NCI-H1092 (cell line): ENCODE measurements around the gene USP48.
"Not testable (repeated sequence)": the region's sequence is repeated elsewhere in the genome, so short reads cannot be mapped to it uniquely, and the experiment has no call there.

Source experiments
- DNase-seq: peaks from one replicate; lab custom pipeline; 2025; lab: John Stamatoyannopoulos, UW

The USP48 gene

GRCh38 chr1:21634806-21635535, 148.0 kb downstream of the USP48 start:
- no peak for DNase-seq

- DNase-seq: no peak
Measured at GRCh38 chr1:21633992-21634805, 148.8 kb downstream of the USP48 start.

GRCh38 chr1:21633141-21633755, 149.7 kb downstream of the USP48 start:
- DNase-seq: no peak

GRCh38 chr1:21631944-21632887, 150.7 kb downstream of the USP48 start:
- no peak for DNase-seq

GRCh38 chr1:21631590-21631943, 151.4 kb downstream of the USP48 start:
- DNase-seq: not testable (repeated sequence)

- no peak for DNase-seq
Measured at GRCh38 chr1:21630571-21631343, 152.2 kb downstream of the USP48 start.

GRCh38 chr1:21629971-21630370, 153.0 kb downstream of the USP48 start:
- DNase-seq: no peak

- no peak for DNase-seq
Measured at GRCh38 chr1:21628798-21629393, 154.1 kb downstream of the USP48 start.
